ENCODE measurements around the gene PI16. TPM values are rescaled to one million over a fixed set of nuclear protein-coding genes. Genes with fewer than 3 reads are reported as not detected.

Gene PI16
- total RNA-seq, 1 donor from 2014 or later: not detected

- Mint-ChIP-seq H3K9me3 (no peaks in the 10 kb centered on the region), H3K27ac (no peak overlapping the region), H3K4me3 (no peak overlapping the region), H3K36me3 (ENCODE audit: low read depth) (peaks cover 54% of the 10 kb centered on the region), H3K27me3 (no peaks in the 10 kb centered on the region), H3K4me1 (peaks cover 15% of the 10 kb centered on the region)
- no peak for DNase-seq
- intact Hi-C loops (cut with micrococcal nuclease): no loop called here
Measured at GRCh38 chr6:36968266-36968977, 13.9 kb downstream of the PI16 start.

DNA sequence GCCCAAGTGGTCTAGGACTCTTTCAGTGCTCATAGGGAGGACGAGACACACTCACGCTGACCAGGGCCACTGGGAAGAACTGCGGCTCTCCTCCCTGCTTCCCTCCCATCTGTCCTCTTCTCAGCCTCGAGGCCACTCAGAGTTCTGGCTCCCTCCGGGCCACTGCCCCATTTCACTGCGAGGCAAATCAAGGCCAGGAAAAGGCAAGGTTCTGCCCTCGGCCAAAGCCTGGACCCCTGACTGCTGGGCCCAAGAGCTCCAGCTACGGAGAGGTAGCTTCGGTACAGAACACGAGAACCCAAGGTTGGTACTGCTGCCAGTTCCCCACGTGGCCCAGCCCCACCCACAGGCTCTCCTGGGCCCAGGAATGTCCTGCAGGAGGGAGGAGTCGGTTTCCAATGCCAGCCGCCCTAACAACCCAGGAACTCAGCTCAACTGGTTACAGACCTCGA lies 14.7 kb downstream of the PI16 start:
- H3K4me3 Mint-ChIP-seq: no peak overlapping the region
- peaks cover 59% of the 10 kb centered on the region for H3K36me3 Mint-ChIP-seq (ENCODE audit: low read depth)
- DNase-seq: no peak
- no peaks in the 10 kb centered on the region for H3K27me3 Mint-ChIP-seq
- peaks cover 9% of the 10 kb centered on the region for H3K4me1 Mint-ChIP-seq
- intact Hi-C loops (cut with micrococcal nuclease): no loop called here
- no peaks in the 10 kb centered on the region for H3K9me3 Mint-ChIP-seq
- no peak overlapping the region for H3K27ac Mint-ChIP-seq

- Mint-ChIP-seq H3K27ac (no peak overlapping the region), H3K9me3 (no peaks in the 10 kb centered on the region), H3K27me3 (no peaks in the 10 kb centered on the region), H3K36me3 (ENCODE audit: low read depth) (peaks cover 64% of the 10 kb centered on the region), H3K4me1 (no peaks in the 10 kb centered on the region), H3K4me3 (no peak overlapping the region)
- intact Hi-C loops (cut with micrococcal nuclease): no loop called here
- no peak for DNase-seq
Measured at GRCh38 chr6:36969988-36970891, 15.7 kb downstream of the PI16 start.

DNA sequence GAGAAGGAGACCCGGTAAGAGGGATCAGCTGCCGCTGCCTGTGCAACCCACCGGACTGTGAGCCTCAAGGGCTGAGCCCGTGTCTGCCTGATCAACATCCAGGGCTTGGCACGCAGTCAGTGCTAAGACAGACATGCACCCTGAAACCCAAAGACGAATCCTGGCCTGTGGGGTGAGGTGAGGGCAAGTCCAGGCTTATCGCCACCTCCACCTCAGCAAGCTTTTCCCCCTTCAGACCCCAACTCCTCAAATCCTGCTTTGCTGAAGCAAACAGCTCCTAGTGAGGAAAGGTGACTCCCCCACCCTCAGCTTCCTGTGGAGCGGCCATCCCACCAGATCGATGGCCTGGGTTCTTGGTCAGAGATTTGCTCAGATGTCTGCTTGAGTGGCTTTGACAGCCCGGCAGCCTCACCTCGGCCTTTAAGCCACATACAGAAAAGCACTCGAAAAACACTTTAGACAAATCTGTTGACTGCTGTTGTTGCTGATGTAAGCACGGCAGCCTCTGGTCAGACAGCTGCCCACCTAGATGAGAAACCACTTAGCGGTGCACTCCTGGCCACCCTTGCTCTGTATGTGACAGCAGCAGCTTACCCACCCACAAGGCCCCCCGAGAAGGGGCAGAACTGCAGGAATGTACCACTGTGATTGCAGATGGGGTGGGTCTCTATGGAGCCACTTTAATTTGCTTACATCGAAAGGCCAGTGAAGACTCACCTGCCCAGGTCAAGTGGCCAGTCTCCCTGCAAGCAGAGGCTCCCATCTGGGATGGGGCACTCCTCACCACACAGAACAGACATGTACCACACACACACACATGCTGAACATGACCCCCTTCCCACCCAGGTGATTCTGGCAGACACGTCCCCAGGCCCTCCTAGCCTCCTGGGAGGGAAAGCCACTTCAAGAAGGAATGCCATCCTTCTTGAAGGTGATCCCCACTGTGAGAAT lies 16.6 kb downstream of the PI16 start:
- no peaks in the 10 kb centered on the region for H3K27me3 Mint-ChIP-seq
- H3K4me3 Mint-ChIP-seq: no peak overlapping the region
- intact Hi-C loops (cut with micrococcal nuclease): no loop called here
- no peaks in the 10 kb centered on the region for H3K4me1 Mint-ChIP-seq
- no peak for DNase-seq
- no peaks in the 10 kb centered on the region for H3K9me3 Mint-ChIP-seq
- H3K27ac Mint-ChIP-seq: peak overlapping the region; percentile 41
- peaks cover 70% of the 10 kb centered on the region for H3K36me3 Mint-ChIP-seq (ENCODE audit: low read depth)

DNA sequence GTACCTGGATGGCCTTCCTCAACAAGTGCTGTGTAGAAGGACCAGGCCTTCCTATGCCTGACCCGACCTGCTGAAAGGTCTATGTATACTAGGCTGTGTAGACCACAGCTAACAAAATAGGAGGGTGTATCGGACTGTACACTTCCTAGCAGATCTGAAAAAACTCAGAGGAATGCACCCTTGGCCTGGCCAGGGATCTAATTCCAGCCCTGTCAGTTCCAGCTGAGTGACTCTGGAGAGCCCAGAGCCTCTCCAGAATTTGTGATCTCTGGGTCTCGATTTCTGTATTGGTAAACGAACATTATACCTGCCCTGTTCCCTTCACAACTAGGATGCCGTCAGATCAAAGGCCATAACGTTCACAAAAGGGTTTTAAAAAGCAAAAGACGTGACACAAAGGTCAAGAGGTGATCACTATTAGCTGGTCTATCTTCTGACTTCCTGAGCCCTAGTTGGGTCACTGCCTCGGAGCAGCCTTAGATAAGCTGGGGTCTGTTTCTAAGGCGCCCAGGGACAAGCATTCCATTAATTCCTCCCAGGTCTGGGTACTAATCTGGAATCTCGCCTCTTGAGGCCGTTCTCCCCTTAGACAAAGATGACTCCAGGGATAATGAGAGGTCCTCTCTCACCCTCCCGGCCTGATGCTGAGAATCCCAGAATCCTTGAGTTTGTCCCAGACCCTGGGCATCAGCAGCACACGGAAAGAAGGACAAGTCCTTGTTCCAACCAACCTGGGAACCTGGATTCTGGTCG lies 17.6 kb downstream of the PI16 start:
- peaks cover 74% of the 10 kb centered on the region for H3K36me3 Mint-ChIP-seq (ENCODE audit: low read depth)

DNA sequence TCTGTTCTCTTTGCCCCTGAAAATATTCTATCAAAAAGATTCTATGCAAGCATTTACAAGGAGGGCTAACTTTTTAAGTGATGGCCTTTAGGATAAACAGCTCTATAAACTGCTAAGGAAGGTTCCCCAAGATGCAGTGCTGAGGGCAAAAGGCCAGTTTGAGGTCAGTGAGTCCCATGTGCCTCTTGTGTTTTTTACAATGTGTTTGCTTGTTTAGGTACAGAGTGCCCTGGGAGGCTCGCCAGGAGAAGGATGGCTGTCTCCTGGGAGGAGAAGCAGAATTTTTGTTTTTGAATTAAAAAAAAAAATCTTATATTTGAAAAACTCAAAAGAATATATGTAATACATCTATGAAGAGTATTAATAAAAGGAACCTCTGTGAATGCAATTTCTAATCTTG lies 18.7 kb downstream of the PI16 start:
- H3K9me3 Mint-ChIP-seq: no peaks in the 10 kb centered on the region
- H3K27me3 Mint-ChIP-seq: no peaks in the 10 kb centered on the region
- H3K36me3 Mint-ChIP-seq (ENCODE audit: low read depth): peaks cover 73% of the 10 kb centered on the region
- intact Hi-C loops (cut with micrococcal nuclease): no loop called here
- DNase-seq: no peak
- H3K4me1 Mint-ChIP-seq: no peaks in the 10 kb centered on the region
- no peak overlapping the region for H3K4me3 Mint-ChIP-seq
- H3K27ac Mint-ChIP-seq: no peak overlapping the region

More for the DNA sequence above, 17.6 kb downstream of the PI16 start:
- Mint-ChIP-seq H3K27me3 (no peaks in the 10 kb centered on the region), H3K4me3 (no peak overlapping the region), H3K9me3 (no peaks in the 10 kb centered on the region), H3K4me1 (no peaks in the 10 kb centered on the region), H3K27ac (peak overlapping the region; percentile 41)
- intact Hi-C loops (cut with micrococcal nuclease): no loop called here
- DNase-seq: no peak

DNA sequence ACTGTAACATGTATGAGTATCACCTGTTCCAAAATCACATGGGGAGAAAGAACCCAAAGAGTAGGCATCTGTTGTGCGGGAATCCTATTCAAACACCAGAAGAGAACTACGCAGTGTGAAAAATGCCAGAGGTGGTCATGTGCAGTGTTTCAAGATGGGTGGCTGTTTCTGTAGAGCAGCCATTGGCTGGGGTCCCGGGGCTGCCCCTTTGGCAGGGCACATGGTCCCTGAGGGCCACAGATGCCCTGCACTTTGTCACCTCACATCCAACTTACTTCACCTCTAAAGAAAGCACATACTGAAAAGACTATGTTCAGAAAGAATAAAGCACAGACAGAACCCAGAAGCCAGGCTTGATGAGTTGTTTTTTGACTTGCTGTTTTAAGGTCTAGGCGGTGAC lies 19.1 kb downstream of the PI16 start:
- no peak for DNase-seq
- Mint-ChIP-seq H3K36me3 (ENCODE audit: low read depth) (peaks cover 72% of the 10 kb centered on the region), H3K4me1 (no peaks in the 10 kb centered on the region), H3K27ac (no peak overlapping the region), H3K4me3 (no peak overlapping the region), H3K9me3 (no peaks in the 10 kb centered on the region), H3K27me3 (no peaks in the 10 kb centered on the region)
- intact Hi-C loops (cut with micrococcal nuclease): no loop called here

DNA sequence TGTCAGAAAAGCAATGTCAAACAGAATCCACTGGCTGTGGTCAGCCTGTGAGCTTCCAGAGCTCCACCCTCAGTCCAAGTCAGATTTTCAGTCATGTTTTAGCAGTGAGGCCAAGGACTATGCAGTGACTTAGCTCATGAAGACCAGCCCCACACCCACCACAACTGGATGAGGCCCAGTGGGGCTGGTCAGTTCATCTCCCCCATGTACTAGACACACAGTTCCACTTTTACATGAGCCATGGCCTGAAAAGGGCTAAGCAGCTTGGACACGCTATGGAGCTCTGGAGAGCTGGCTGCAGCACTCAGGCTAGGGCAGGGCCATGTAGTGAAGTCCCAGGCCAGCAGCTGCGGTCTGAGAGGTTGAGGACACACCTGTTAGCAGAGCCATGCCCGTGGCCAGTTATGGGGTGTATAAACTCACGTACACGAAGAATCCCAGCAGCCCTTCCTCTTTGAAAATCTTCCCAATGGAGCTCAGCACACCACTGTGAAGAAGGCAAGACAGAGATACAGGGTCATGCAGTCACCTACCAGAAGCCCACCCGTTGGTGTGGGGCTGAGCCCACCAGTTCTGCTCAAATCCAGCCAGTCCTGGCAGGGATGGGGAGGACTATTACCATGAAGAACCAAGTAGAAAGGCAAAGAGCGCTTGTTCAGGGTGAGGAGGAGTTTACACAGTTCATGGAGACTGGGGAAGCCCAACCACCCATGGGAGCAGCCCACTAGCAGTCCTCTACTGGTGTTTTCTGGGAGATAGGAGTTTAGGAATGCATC lies 20.9 kb downstream of the PI16 start:
- intact Hi-C loops (cut with micrococcal nuclease): no loop called here
- no peak overlapping the region for H3K27ac Mint-ChIP-seq
- DNase-seq: no peak
- H3K27me3 Mint-ChIP-seq: no peaks in the 10 kb centered on the region
- peaks cover 15% of the 10 kb centered on the region for H3K4me1 Mint-ChIP-seq
- peaks cover 67% of the 10 kb centered on the region for H3K36me3 Mint-ChIP-seq (ENCODE audit: low read depth)
- H3K4me3 Mint-ChIP-seq: no peak overlapping the region
- no peaks in the 10 kb centered on the region for H3K9me3 Mint-ChIP-seq

DNA sequence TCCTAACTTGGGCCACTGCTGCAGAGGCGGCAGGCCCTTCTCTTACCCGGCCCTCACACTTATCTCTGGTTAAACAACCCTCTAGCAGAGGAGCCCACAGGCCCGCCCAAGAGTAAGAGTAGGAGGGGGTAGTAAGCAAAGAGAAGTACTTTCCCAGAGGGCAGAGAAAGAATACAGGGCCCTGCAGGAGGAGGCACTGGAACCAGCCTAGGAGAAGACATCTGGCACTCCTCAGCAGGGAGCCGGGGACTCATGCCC lies 21.4 kb downstream of the PI16 start:
- intact Hi-C loops (cut with micrococcal nuclease): no loop called here
- peaks cover 18% of the 10 kb centered on the region for H3K4me1 Mint-ChIP-seq
- no peak overlapping the region for H3K27ac Mint-ChIP-seq
- H3K36me3 Mint-ChIP-seq (ENCODE audit: low read depth): peaks cover 70% of the 10 kb centered on the region
- DNase-seq: no peak
- no peaks in the 10 kb centered on the region for H3K9me3 Mint-ChIP-seq
- no peaks in the 10 kb centered on the region for H3K27me3 Mint-ChIP-seq
- no peak overlapping the region for H3K4me3 Mint-ChIP-seq

DNA sequence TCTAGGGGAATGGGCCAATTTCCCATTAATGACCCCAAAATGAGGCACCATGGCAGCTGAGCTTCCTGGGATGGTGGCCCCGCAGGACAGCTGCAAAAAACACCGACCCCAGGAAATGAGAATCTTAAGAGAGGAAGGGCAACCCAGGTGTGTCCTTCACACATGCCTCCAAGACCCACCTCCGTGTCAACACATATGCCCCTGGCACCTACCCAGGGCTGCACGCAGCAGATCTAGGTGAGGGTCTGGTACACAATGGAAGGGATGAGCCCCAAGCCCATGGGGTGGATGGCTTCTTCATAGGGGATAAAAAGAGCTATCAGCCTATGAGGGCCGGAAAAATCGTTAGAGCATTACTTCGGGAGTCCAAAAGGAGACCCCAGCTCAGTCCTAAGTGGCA lies 22.0 kb downstream of the PI16 start:
- Mint-ChIP-seq H3K36me3 (ENCODE audit: low read depth) (peaks cover 64% of the 10 kb centered on the region), H3K9me3 (no peaks in the 10 kb centered on the region), H3K4me1 (peaks cover 18% of the 10 kb centered on the region), H3K4me3 (no peak overlapping the region), H3K27ac (no peak overlapping the region), H3K27me3 (no peaks in the 10 kb centered on the region)
- DNase-seq: no peak
- intact Hi-C loops (cut with micrococcal nuclease): no loop called here

DNA sequence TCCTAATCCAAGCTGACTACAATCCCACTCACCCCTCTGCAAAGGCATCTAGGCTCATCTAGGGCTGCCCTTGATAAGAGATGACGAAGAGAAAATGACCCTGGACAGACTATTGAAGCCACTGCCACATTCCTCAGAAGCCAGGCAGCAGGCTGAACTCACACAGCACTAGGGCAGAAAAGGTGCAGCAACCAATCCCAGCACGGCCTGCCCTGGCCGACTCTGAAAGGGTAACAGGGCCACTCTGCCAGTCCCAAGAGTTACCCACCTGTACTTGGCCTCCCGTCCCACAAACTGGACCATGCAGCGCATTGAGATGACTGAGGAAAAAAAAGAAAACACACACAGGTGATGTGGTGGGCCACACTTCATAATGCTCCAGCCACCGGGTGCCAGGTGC lies 22.4 kb downstream of the PI16 start:
- Mint-ChIP-seq H3K27ac (no peak overlapping the region), H3K4me1 (peaks cover 22% of the 10 kb centered on the region), H3K36me3 (ENCODE audit: low read depth) (peaks cover 64% of the 10 kb centered on the region), H3K9me3 (no peaks in the 10 kb centered on the region), H3K27me3 (no peaks in the 10 kb centered on the region), H3K4me3 (no peak overlapping the region)
- intact Hi-C loops (cut with micrococcal nuclease): no loop called here
- no peak for DNase-seq

- Mint-ChIP-seq H3K27me3 (no peaks in the 10 kb centered on the region), H3K36me3 (ENCODE audit: low read depth) (peaks cover 61% of the 10 kb centered on the region), H3K9me3 (no peaks in the 10 kb centered on the region), H3K4me1 (peaks cover 25% of the 10 kb centered on the region), H3K27ac (no peak overlapping the region), H3K4me3 (no peak overlapping the region)
- intact Hi-C loops (cut with micrococcal nuclease): no loop called here
- no peak for DNase-seq
Measured at GRCh38 chr6:36977470-36977941, 23.0 kb downstream of the PI16 start.

Data from activated CD4-positive, alpha-beta T cell treated with anti-CD3 and anti-CD28 coated beads, Interleukin-2, amount 10 ng/mL, durations not matched to agents 24 days and 14 days (primary cell).